Kidney (tissue), 14 donors: ENCODE results near the gene TCF7L2. TPM values are rescaled to one million over a fixed set of nuclear protein-coding genes. Genes with fewer than 3 reads are reported as not detected.

Experiments used
- DNase-seq, 5 donors: peaks; one replicate each; pipeline ENCODE4 v3.0.0-alpha.2; 2013 to 2020
- FAIRE-seq: peaks from 2 replicates; lab custom pipeline; 2012; peaks lifted over from hg19 to GRCh38; lab: Jason Lieb, UNC
- H3K27ac ChIP-seq, 2 donors: one replicate each; pipeline ENCODE4 v1.7.0; 2013; ENCODE audit warnings: low read depth in 2 of 2, low read length in 2 of 2, inconsistent platforms in 1 of 2
- H3K27me3 ChIP-seq: one replicate; pipeline ENCODE4 v1.7.1; 2013; ENCODE audit warnings: low read length, inconsistent platforms; ENCODE audit not compliant: control insufficient read depth, insufficient read depth
- H3K36me3 ChIP-seq, 3 donors: one replicate each; pipeline versions ENCODE4 v1.7.0 to v1.7.1; 2013; ENCODE audit warnings: low read length in 3 of 3, control low read depth in 1 of 3, inconsistent platforms in 1 of 3; ENCODE audit not compliant: insufficient read depth in 3 of 3, control insufficient read depth in 2 of 3
- H3K4me1 ChIP-seq, 3 donors: one replicate each; pipeline versions ENCODE4 v1.7.0 to v1.7.1; 2013; ENCODE audit warnings: low read length in 3 of 3, inconsistent platforms in 1 of 3, low read depth in 1 of 3; ENCODE audit not compliant: control insufficient read depth in 2 of 3, insufficient read depth in 2 of 3
- H3K4me3 ChIP-seq, 3 donors: one replicate each; pipeline versions ENCODE4 v1.7.0 to v1.8.1; 2013; ENCODE audit warnings: low read length in 3 of 3, control low read depth in 1 of 3, inconsistent platforms in 1 of 3
- H3K9ac ChIP-seq, 3 donors: one replicate each; pipeline versions ENCODE4 v1.7.0 to v1.7.1; 2013; ENCODE audit warnings: low read length in 3 of 3, control low read depth in 1 of 3, inconsistent platforms in 1 of 3
- H3K9me3 ChIP-seq, 3 donors: one replicate each; pipeline versions ENCODE4 v1.7.0 to v1.7.1; 2013; ENCODE audit warnings: low read length in 3 of 3, control low read depth in 1 of 3, inconsistent platforms in 1 of 3; ENCODE audit not compliant: control insufficient read depth in 2 of 3, insufficient read depth in 1 of 3
- CTCF ChIP-seq: IDR thresholded peaks from 3 replicates; pipeline ENCODE4 v1.5.1; 2012; ENCODE audit warnings: mild to moderate bottlenecking, moderate library complexity, borderline replicate concordance; ENCODE audit not compliant: insufficient read depth; ENCODE audit errors: extremely low read depth
- intact Hi-C: fragments of 100-400 bp; cut with DNase I; formaldehyde crosslinking; loops from one replicate; pipeline ENCODE4 v1.11.1; 2022
- polyA plus RNA-seq: library from polyadenylated mRNA; stranded (reverse); fragments of 350-450 nt; fragmentation: Illumina TruSeq; extraction: RNeasy Lipid Tissue Mini Kit (QIAGEN cat#74804); gene quantifications from one replicate; pipeline ENCODE4 v1.2.3, GENCODE V29; 2014; ENCODE audit warnings: low read depth, low replicate concordance; ENCODE audit not compliant: insufficient read depth
- total RNA-seq: library from RNA; stranded (reverse); fragmentation: NEBNext Ultra II Directional; extraction: Animal tissue kit (Norgen Biotek cat#: 25700); gene quantifications from one replicate; pipeline ENCODE4 v1.2.1, GENCODE V29; 2021
- donor health status: control.
- donor health status: control.
- donor health status: control.
- donor health status: control.
- donor health status: control.
- donor health status: DM: yes; HTN: yes; CAD: no.
- donor health status: Normal renal cell carcinoma (clear cell type).

Gene TCF7L2
- total and polyA plus RNA-seq, 2 donors from 2014 or later: 6.5 to 32.4 TPM

GRCh38 chr10:112950714-112951358, 789 bp downstream of the TCF7L2 start:
- DNase-seq (peak; percentile 55 to 77 (median 74)), FAIRE-seq (no peak)
- Histone ChIP-seq H3K36me3 (no peaks in the 10 kb centered on the region), H3K27me3 (no peaks in the 10 kb centered on the region), H3K9me3 (no peaks in the 10 kb centered on the region), H3K27ac (peak overlapping the region; percentile 85 to 94), H3K4me3 (peak overlapping the region; percentile 78 to 92 (median 86)), H3K4me1 (peaks cover 0 to 13% (median 6%) of the 10 kb centered on the region in 3 donors), H3K9ac (peak overlapping the region; percentile 83 to 89 (median 85))
- intact Hi-C loops: no loop called here
- no peak for TF ChIP-seq CTCF

GRCh38 chr10:112951359-112952281, 1.6 kb downstream of the TCF7L2 start:
- Histone ChIP-seq H3K36me3 (no peaks in the 10 kb centered on the region), H3K27me3 (no peaks in the 10 kb centered on the region), H3K9me3 (no peaks in the 10 kb centered on the region), H3K27ac (peak overlapping the region; percentile 92 to 94), H3K4me3 (peak overlapping the region; percentile 83 to 92 (median 89)), H3K4me1 (peaks cover 0 to 21% (median 11%) of the 10 kb centered on the region in 3 donors), H3K9ac (peak overlapping the region; percentile 85 to 93 (median 86))
- TF ChIP-seq CTCF: no peak
- FAIRE-seq: no peak
- intact Hi-C loops: no loop called here
- DNase-seq: peak; percentile 80 to 91 (median 88)

GRCh38 chr10:112952282-112953173, 2.5 kb downstream of the TCF7L2 start:
- no peaks in the 10 kb centered on the region for H3K27me3 ChIP-seq
- peak overlapping the region; percentile 85 to 93 (median 86) for H3K9ac ChIP-seq
- FAIRE-seq: no peak
- peak overlapping the region; percentile 83 to 92 (median 89) for H3K4me3 ChIP-seq
- H3K27ac ChIP-seq: peak overlapping the region; percentile 92
- intact Hi-C loops: no loop called here
- peak; percentile 53 to 78 (median 69) for DNase-seq
- no peak for TF ChIP-seq CTCF
- H3K36me3 ChIP-seq: no peaks in the 10 kb centered on the region
- H3K4me1 ChIP-seq: peaks cover 0 to 25% (median 14%) of the 10 kb centered on the region in 3 donors
- no peaks in the 10 kb centered on the region for H3K9me3 ChIP-seq
